DLD1 (cell line): ENCODE data around the gene OS9.
"Not testable (repeated sequence)": the region's sequence is repeated elsewhere in the genome, so short reads cannot be mapped to it uniquely, and the experiment has no call there.

ENCODE experiments used
- in situ Hi-C: cut with HindIII; loops from 2 replicates; pipeline ENCODE4 v1.10.0; 2017; ENCODE audit warnings: low sequenced_read_pairs

The OS9 gene, protein sequence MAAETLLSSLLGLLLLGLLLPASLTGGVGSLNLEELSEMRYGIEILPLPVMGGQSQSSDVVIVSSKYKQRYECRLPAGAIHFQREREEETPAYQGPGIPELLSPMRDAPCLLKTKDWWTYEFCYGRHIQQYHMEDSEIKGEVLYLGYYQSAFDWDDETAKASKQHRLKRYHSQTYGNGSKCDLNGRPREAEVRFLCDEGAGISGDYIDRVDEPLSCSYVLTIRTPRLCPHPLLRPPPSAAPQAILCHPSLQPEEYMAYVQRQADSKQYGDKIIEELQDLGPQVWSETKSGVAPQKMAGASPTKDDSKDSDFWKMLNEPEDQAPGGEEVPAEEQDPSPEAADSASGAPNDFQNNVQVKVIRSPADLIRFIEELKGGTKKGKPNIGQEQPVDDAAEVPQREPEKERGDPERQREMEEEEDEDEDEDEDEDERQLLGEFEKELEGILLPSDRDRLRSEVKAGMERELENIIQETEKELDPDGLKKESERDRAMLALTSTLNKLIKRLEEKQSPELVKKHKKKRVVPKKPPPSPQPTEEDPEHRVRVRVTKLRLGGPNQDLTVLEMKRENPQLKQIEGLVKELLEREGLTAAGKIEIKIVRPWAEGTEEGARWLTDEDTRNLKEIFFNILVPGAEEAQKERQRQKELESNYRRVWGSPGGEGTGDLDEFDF

GRCh38 chr12:57693659-57694458, at the start of gene OS9:
Gene OS9 (plus strand): TSS chr12:57694132. CDS start chr12:57694162, 30 bp downstream.
- in situ Hi-C loops = no loop called here

DNA sequence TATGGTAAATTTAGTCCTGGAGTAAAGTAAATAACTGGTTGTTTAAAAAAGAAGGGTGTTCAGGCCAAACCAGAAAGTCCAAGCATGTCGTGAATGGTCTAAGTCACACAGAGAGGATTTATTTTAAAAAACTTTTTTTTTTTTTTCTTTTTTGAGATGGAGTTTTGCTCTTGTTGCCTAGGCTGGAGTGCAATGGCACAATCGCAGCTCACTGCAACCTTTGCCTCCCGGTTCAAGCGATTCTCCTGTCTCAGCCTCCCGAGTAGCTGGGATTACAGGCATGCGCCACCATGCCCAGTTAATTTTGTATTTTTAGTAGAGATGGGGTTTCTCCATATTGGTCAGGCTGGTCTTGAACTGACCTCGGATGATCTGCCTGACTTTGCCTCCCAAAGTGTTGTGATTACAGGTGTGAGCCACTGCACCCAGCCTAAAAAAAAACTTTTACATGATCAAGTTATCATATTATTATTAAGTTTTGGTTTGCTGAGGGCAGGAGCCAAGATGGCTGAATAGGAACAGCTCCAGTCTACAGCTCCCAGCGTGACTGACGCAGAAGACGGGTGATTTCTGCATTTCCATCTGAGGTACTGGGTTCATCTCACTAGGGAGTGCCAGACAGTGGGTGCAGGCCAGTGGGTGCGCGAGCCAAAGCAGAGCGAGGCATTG, 47.8 kb upstream of the OS9 start:
- in situ Hi-C loops = not testable (repeated sequence)

GRCh38 chr12:57646659-57647049, 47.3 kb upstream of the OS9 start:
- in situ Hi-C loops = not testable (repeated sequence)

DNA sequence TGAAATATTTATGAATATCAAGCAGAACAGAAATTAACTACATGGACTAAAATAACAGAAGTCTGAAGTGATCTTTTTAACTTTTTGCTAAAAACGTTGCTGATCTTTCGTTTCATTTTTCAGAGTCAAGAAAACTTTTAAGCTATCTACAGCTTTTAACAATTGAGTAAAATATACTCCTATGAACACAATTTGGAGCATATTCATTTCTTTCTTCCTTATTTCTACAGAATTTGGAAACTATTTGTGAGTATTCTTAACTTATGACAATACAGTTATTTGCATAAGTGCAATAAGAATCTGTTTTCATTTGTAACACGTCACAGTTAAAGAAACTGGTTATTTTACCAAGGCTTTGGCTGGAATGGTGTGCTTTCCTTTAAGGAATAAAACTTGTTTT, 39.9 kb upstream of the OS9 start:
- in situ Hi-C loops = no loop called here

- in situ Hi-C loops = no loop called here
Observed at GRCh38 chr12:57655541-57656240, 38.2 kb upstream of the OS9 start.

DNA sequence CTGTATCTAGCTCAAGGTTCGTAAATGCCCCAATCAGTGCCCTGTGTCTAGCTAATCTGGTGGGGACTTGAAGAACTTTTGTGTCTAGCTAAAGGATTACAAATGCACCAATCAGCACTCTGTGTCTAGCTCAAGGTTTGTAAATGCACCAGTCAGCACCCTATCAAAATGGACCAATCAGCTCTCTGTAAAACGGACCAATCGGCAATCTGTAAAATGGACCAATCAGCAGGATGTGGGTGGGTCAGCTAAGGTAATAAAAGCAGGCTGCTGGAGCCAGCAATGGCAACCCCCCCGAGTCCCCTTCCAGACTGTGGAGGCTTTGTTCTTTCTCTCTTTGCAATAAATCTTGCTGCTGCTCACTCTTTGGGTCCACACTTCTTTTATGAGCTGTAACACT, 37.5 kb upstream of the OS9 start:
- in situ Hi-C loops = not testable (repeated sequence)

GRCh38 chr12:57657744-57658143, 36.2 kb upstream of the OS9 start:
- in situ Hi-C loops = no loop called here

- in situ Hi-C loops = no loop called here
Observed at GRCh38 chr12:57658890-57659289, 35.0 kb upstream of the OS9 start.

- in situ Hi-C loops = no loop called here
Observed at GRCh38 chr12:57661376-57661775, 32.6 kb upstream of the OS9 start.

GRCh38 chr12:57665066-57665820, 28.7 kb upstream of the OS9 start:
- in situ Hi-C loops = not testable (repeated sequence)

- in situ Hi-C loops = no loop called here
Observed at GRCh38 chr12:57666897-57667296, 27.0 kb upstream of the OS9 start.

DNA sequence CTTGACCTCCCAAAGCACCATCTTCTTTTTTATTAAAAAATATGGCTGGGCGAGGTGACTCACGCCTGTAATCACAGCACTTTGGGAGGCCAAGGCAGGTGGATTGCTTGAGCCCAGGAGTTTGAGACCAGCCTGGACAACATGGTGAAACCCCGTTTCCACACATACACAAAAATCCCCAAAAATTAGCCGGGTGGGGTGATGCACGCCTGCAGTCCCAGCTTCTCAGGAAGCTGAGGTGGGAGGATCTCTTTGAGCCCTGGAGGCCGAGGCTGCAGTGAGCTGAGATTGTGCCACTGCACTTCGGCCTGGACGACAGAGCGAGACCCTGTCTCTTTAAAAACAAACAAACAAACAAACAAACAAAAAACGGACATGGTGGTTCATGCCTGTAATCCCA, 24.2 kb upstream of the OS9 start:
- in situ Hi-C loops = not testable (repeated sequence)

- in situ Hi-C loops = not testable (repeated sequence)
Observed at GRCh38 chr12:57671811-57672210, 22.1 kb upstream of the OS9 start.

DNA sequence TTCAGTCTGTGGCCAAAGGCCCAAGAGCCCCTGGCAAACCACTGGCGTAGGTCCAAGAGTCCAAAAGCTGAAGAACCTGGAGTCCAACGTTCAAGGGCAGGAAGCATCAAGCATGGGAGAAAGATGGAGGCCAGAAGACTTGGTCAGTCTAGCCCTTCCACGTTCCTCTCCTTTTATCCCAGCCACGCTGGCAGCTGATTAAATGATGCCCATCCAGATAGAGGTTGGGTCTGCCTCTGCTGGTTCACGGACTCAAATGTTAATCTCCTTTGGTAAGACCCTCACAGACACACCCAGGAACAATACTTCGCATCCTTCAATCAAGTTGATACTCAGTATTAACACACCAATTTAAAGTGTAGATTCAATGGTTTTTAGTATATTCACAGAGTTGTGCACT, 21.1 kb upstream of the OS9 start:
- in situ Hi-C loops = no loop called here

- in situ Hi-C loops = no loop called here
Observed at GRCh38 chr12:57674691-57675090, 19.2 kb upstream of the OS9 start.

DNA sequence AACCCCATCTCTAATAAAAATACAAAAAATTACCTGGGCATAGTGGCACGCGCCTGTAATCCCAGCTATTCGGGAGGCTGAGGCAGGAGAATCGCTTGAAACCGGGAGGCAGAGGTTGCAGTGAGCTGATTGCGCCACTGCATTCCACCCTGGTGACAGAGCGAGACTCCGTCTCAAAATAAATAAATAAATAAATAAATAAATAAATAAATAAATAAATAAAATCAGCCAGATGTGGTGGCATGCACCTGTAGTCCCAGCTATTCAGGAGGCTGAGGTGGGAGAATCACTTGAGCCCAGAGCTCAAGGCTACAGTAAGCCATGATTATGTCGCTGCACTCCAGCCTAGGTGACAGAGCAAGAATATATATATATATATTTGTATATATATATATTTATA, 16.0 kb upstream of the OS9 start:
- in situ Hi-C loops = not testable (repeated sequence)

DNA sequence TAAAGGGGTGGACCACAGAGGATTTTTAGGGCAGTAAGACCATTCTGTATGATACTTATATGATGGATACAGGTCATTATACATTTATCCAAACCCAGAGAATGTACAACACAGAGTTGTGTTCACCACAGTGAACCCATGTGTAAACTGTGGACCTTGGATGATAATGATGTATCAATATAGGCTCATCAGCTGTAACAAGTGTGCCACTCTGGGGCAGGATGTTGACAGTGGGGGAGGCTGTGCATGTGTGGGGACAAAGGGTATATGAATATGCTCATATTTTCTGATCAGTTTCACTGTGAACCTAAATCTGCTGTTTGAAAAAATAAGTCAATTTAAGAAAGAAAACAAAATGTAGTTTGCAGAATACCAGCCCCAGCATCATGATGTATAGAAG, 14.2 kb upstream of the OS9 start:
- in situ Hi-C loops = no loop called here

- in situ Hi-C loops = no loop called here
Observed at GRCh38 chr12:57687862-57688261, 6.1 kb upstream of the OS9 start.

GRCh38 chr12:57688931-57689330, 5.0 kb upstream of the OS9 start:
- in situ Hi-C loops = no loop called here

DNA sequence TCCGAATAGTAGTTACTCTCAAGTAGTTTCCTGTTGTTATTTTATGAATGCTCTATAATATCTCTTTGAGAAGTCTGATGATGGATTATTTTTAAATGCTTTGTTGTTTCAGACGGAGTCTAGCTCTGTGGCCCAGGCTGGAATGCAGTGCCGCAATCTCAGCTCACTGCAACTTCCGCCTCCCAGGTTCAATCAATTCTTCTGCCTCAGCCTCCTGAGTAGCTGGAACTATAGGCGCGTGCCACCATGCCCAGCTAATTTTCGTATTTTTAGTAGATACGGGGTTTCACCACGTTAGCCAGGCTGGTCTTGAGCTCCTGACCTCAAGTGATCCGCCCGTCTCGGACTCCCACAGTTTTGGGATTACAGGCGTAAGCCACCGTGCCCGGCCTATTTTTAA, 1.4 kb upstream of the OS9 start:
- in situ Hi-C loops = no loop called here
